HUES64 (cell line): ENCODE results near the gene XRCC3.

Experiments
- H3K27ac ChIP-seq: 2 replicates; pipeline ENCODE4 v1.7.0; 2013; ENCODE audit warnings: low read depth, low read length, inconsistent platforms
- H3K27me3 ChIP-seq: 2 replicates; pipeline ENCODE4 v1.6.1; 2013; ENCODE audit warnings: mild to moderate bottlenecking, low read length; ENCODE audit not compliant: insufficient read depth
- H3K36me3 ChIP-seq: 2 replicates; pipeline ENCODE4 v1.6.1; 2013; ENCODE audit warnings: mild to moderate bottlenecking, low read length; ENCODE audit not compliant: insufficient read depth
- H3K4me1 ChIP-seq: 2 replicates; pipeline ENCODE4 v1.6.1; 2013; ENCODE audit warnings: mild to moderate bottlenecking, low read length, moderate library complexity; ENCODE audit not compliant: insufficient read depth
- H3K4me3 ChIP-seq: 2 replicates; pipeline ENCODE4 v1.5.1; 2013; ENCODE audit warnings: mild to moderate bottlenecking, low read length, moderate library complexity
- H3K9ac ChIP-seq: 2 replicates; pipeline ENCODE4 v1.6.1; 2013; ENCODE audit warnings: mild to moderate bottlenecking, low read depth, low read length
- H3K9me3 ChIP-seq: 2 replicates; pipeline ENCODE4 v1.6.1; 2013; ENCODE audit warnings: low read depth, low read length; ENCODE audit not compliant: insufficient read depth
- WGBS: fragments of 150-250, 120-280 bp; methylation state at CpG from one replicate; pipeline ENCODE4 v1.1.7; 2013; ENCODE audit warnings: missing lambda C conversion rate; 5-methylcytosine and 5-hydroxymethylcytosine counted together

XRCC3 gene

GRCh38 chr14:103711516-103712431, 3.5 kb downstream of the XRCC3 start:
- H3K9ac ChIP-seq: no peak overlapping the region
- no peaks in the 10 kb centered on the region for H3K27me3 ChIP-seq
- H3K36me3 ChIP-seq: peaks cover 45% of the 10 kb centered on the region
- no peak overlapping the region for H3K4me3 ChIP-seq
- no peaks in the 10 kb centered on the region for H3K9me3 ChIP-seq
- H3K4me1 ChIP-seq: peaks cover 13% of the 10 kb centered on the region; the same call in 1 of the 2 replicates
- WGBS: 91% methylated on average over 27 of the region's 27 CpGs
- no peak overlapping the region for H3K27ac ChIP-seq

GRCh38 chr14:103710771-103711377, 4.4 kb downstream of the XRCC3 start:
- WGBS: 51% methylated on average over 9 of the region's 9 CpGs
- Histone ChIP-seq H3K36me3 (peaks cover 53% of the 10 kb centered on the region), H3K4me3 (no peak overlapping the region), H3K9ac (no peak overlapping the region), H3K27ac (no peak overlapping the region), H3K27me3 (no peaks in the 10 kb centered on the region), H3K4me1 (peaks cover 13% of the 10 kb centered on the region; the same call in 1 of the 2 replicates), H3K9me3 (no peaks in the 10 kb centered on the region)

- H3K4me3 ChIP-seq: no peak overlapping the region
- H3K9me3 ChIP-seq: no peaks in the 10 kb centered on the region
- H3K36me3 ChIP-seq: peaks cover 64% of the 10 kb centered on the region
- H3K27me3 ChIP-seq: no peaks in the 10 kb centered on the region
- 95% methylated on average over 15 of the region's 15 CpGs for WGBS
- peaks cover 13% of the 10 kb centered on the region; the same call in 1 of the 2 replicates for H3K4me1 ChIP-seq
- H3K27ac ChIP-seq: no peak overlapping the region
- no peak overlapping the region for H3K9ac ChIP-seq
Measured at GRCh38 chr14:103709814-103710213, 5.4 kb downstream of the XRCC3 start.

- Histone ChIP-seq H3K27me3 (no peaks in the 10 kb centered on the region), H3K36me3 (peaks cover 72% of the 10 kb centered on the region), H3K9ac (no peak overlapping the region), H3K4me1 (peaks cover 13% of the 10 kb centered on the region; the same call in 1 of the 2 replicates), H3K27ac (no peak overlapping the region), H3K9me3 (no peaks in the 10 kb centered on the region), H3K4me3 (no peak overlapping the region)
- 95% methylated on average over 18 of the region's 18 CpGs for WGBS
Measured at GRCh38 chr14:103708750-103709187, 6.5 kb downstream of the XRCC3 start.

GRCh38 chr14:103707329-103708263, 7.7 kb downstream of the XRCC3 start:
- Histone ChIP-seq H3K9me3 (no peaks in the 10 kb centered on the region), H3K27ac (no peak overlapping the region), H3K27me3 (no peaks in the 10 kb centered on the region), H3K4me1 (peaks cover 13% of the 10 kb centered on the region; the same call in 1 of the 2 replicates), H3K9ac (no peak overlapping the region), H3K36me3 (peaks cover 81% of the 10 kb centered on the region), H3K4me3 (no peak overlapping the region)
- 94% methylated on average over 29 of the region's 29 CpGs for WGBS

GRCh38 chr14:103706551-103707328, 8.5 kb downstream of the XRCC3 start:
- no peaks in the 10 kb centered on the region for H3K9me3 ChIP-seq
- H3K27ac ChIP-seq: no peak overlapping the region
- H3K9ac ChIP-seq: no peak overlapping the region
- H3K4me3 ChIP-seq: no peak overlapping the region
- peaks cover 89% of the 10 kb centered on the region for H3K36me3 ChIP-seq
- no peaks in the 10 kb centered on the region for H3K27me3 ChIP-seq
- H3K4me1 ChIP-seq: peaks cover 13% of the 10 kb centered on the region; the same call in 1 of the 2 replicates
- 95% methylated on average over 40 of the region's 41 CpGs for WGBS

- H3K36me3 ChIP-seq: peaks cover 90% of the 10 kb centered on the region
- no peaks in the 10 kb centered on the region for H3K27me3 ChIP-seq
- WGBS: 93% methylated on average over 28 of the region's 28 CpGs
- no peak overlapping the region for H3K9ac ChIP-seq
- H3K4me1 ChIP-seq: peaks cover 2% of the 10 kb centered on the region; the same call in 1 of the 2 replicates
- H3K9me3 ChIP-seq: no peaks in the 10 kb centered on the region
- H3K27ac ChIP-seq: 0 out of 2 replicates have a peak overlapping the region, but pooled peaks have one; percentile 41
- H3K4me3 ChIP-seq: no peak overlapping the region
Measured at GRCh38 chr14:103705504-103706284, 9.6 kb downstream of the XRCC3 start.

GRCh38 chr14:103705118-103705503, 10.1 kb downstream of the XRCC3 start:
- Histone ChIP-seq H3K9me3 (no peaks in the 10 kb centered on the region), H3K36me3 (peaks cover 93% of the 10 kb centered on the region), H3K27me3 (no peaks in the 10 kb centered on the region), H3K4me1 (no peaks in the 10 kb centered on the region), H3K9ac (no peak overlapping the region), H3K4me3 (no peak overlapping the region), H3K27ac (0 out of 2 replicates have a peak overlapping the region, but pooled peaks have one; percentile 18)
- WGBS: 94% methylated on average over 15 of the region's 15 CpGs

- no peak overlapping the region for H3K9ac ChIP-seq
- no peaks in the 10 kb centered on the region for H3K4me1 ChIP-seq
- 95% methylated on average over 13 of the region's 13 CpGs for WGBS
- H3K27me3 ChIP-seq: no peaks in the 10 kb centered on the region
- H3K9me3 ChIP-seq: no peaks in the 10 kb centered on the region
- 0 out of 2 replicates have a peak overlapping the region, but pooled peaks have one; percentile 18 for H3K27ac ChIP-seq
- peaks cover 93% of the 10 kb centered on the region for H3K36me3 ChIP-seq
- H3K4me3 ChIP-seq: no peak overlapping the region
Measured at GRCh38 chr14:103704708-103705107, 10.5 kb downstream of the XRCC3 start.
